ENCODE data around the gene IRS2. TPM values are rescaled to one million over a fixed set of nuclear protein-coding genes. Genes with fewer than 3 reads are reported as not detected.

Gene IRS2
- polyA plus RNA-seq, 1 donor (not counting 4 experiments of a cell fraction or from before 2014, with no cell fraction given) = 2.3 TPM

DNA sequence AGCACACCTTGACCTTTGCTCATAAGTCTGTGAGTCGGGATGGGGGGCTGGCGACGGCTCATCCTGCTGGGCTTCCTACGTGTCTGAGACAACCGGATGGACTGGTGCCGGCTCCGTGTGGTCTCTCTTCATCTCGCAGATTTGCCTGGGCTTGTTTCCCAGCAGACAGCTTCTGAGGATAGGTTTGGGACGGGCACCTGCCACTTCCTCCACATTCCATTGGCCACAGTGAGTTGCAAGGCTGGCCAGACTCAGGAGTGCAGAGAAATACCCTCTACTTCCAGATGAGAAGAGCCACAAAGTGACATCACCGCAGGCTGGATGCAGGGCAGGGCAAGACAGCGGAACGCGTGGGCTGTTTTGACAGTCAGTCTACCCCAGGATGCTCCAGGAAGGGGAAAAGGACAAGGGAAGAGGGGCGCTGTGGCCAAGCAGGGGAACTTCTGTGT is 48.1 kb downstream of the IRS2 start:
- dilution Hi-C loops (cut with MboI; ENCODE audit: extremely low pct_ligation_motif_present, low sequenced_read_pairs) = no loop called here
- Histone ChIP-seq H3K36me3 (ENCODE audit: control insufficient read depth in 2 of 2, extremely low read depth in 1 of 2, insufficient read depth in 2 of 2, low read length in 2 of 2) (no peaks in the 10 kb centered on the region), H3K9ac (ENCODE audit: control insufficient read depth, extremely low read depth, insufficient read depth, low read length) (peak overlapping the region; percentile 60), H3K9me3 (ENCODE audit: control insufficient read depth, low read depth, low read length) (no peaks in the 10 kb centered on the region), H4K20me1 (ENCODE audit: control insufficient read depth, extremely low read depth, insufficient read depth, low read length) (no peaks in the 10 kb centered on the region), H3K4me2 (ENCODE audit: control insufficient read depth, extremely low read depth, insufficient read depth, low read depth, low read length) (peak overlapping the region; percentile 75), H3K9me1 (ENCODE audit: control insufficient read depth, extremely low read depth, insufficient read depth, low read length) (no peaks in the 10 kb centered on the region), H3K79me2 (ENCODE audit: control insufficient read depth, insufficient read depth, low read length) (no peaks in the 10 kb centered on the region), H2AFZ (ENCODE audit: control insufficient read depth, low read length) (peak overlapping the region; percentile 94), H3K27me3 (ENCODE audit: control insufficient read depth, extremely low read depth, insufficient read depth, low read length) (no peaks in the 10 kb centered on the region), H3K27ac (ENCODE audit: control insufficient read depth, insufficient read depth, low read length) (peak overlapping the region; percentile 86), H3K4me3 (ENCODE audit: control insufficient read depth in 2 of 3, extremely low read depth in 1 of 3, insufficient read depth in 2 of 3, low read depth in 1 of 3, low read length in 3 of 3) (peak overlapping the region in 1 of 3 experiments; percentile 34), H3K4me1 (ENCODE audit: control insufficient read depth, extremely low read depth, insufficient read depth, low read length) (peaks cover 21% of the 10 kb centered on the region)
- peak; percentile 98 for FAIRE-seq
- TF ChIP-seq, protein P1, sequence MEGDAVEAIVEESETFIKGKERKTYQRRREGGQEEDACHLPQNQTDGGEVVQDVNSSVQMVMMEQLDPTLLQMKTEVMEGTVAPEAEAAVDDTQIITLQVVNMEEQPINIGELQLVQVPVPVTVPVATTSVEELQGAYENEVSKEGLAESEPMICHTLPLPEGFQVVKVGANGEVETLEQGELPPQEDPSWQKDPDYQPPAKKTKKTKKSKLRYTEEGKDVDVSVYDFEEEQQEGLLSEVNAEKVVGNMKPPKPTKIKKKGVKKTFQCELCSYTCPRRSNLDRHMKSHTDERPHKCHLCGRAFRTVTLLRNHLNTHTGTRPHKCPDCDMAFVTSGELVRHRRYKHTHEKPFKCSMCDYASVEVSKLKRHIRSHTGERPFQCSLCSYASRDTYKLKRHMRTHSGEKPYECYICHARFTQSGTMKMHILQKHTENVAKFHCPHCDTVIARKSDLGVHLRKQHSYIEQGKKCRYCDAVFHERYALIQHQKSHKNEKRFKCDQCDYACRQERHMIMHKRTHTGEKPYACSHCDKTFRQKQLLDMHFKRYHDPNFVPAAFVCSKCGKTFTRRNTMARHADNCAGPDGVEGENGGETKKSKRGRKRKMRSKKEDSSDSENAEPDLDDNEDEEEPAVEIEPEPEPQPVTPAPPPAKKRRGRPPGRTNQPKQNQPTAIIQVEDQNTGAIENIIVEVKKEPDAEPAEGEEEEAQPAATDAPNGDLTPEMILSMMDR (optimal IDR thresholded peaks at IDR 0.05 in 1 of 3, IDR thresholded peaks at IDR 0.05 in 1 of 3, conservative IDR thresholded peaks at IDR 0.05 in 1 of 3; ENCODE audit: extremely low read depth in 1 of 3, insufficient read depth in 2 of 3, low read length in 3 of 3) = peak in 1 of 3 experiments; percentile 2
- no peak for TF ChIP-seq EZH2 (IDR thresholded peaks at IDR 0.05; ENCODE audit: low read length)
- peak; percentile 32 for DNase-seq (ENCODE audit: low read depth, low spot score)

DNA sequence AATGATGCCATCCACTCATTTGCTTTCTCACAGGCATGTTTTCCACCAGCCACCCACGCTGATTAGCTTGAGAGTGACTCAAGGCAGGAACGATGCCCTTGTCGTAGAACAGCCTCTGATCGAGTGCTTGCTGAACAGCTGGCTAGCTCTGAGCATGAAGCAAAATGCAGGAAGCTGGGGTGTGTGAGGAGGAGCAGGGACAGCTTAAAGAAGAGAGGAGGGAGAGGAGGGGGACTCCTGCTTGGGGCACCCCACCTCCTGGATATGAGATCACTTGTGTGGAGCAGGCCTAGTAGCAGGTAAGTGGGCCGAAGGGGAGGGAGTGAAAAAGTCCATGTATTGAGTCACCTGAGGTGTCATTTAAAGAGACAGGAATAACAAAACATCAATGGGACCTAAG is 48.8 kb downstream of the IRS2 start:
- no peaks in the 10 kb centered on the region for H4K20me1 ChIP-seq (ENCODE audit: control insufficient read depth, extremely low read depth, insufficient read depth, low read length)
- dilution Hi-C loops (cut with MboI; ENCODE audit: extremely low pct_ligation_motif_present, low sequenced_read_pairs) = no loop called here
- TF ChIP-seq, protein P1 (optimal IDR thresholded peaks at IDR 0.05 in 1 of 3, IDR thresholded peaks at IDR 0.05 in 1 of 3, conservative IDR thresholded peaks at IDR 0.05 in 1 of 3; ENCODE audit: extremely low read depth in 1 of 3, insufficient read depth in 2 of 3, low read length in 3 of 3) = no peak
- TF ChIP-seq EZH2 (IDR thresholded peaks at IDR 0.05; ENCODE audit: low read length) = no peak
- peak overlapping the region; percentile 60 for H3K9ac ChIP-seq (ENCODE audit: control insufficient read depth, extremely low read depth, insufficient read depth, low read length)
- peak overlapping the region; percentile 86 for H3K27ac ChIP-seq (ENCODE audit: control insufficient read depth, insufficient read depth, low read length)
- H3K9me1 ChIP-seq (ENCODE audit: control insufficient read depth, extremely low read depth, insufficient read depth, low read length) = no peaks in the 10 kb centered on the region
- peaks cover 16% of the 10 kb centered on the region for H3K4me1 ChIP-seq (ENCODE audit: control insufficient read depth, extremely low read depth, insufficient read depth, low read length)
- H3K9me3 ChIP-seq (ENCODE audit: control insufficient read depth, low read depth, low read length) = no peaks in the 10 kb centered on the region
- DNase-seq (ENCODE audit: low read depth, low spot score) (no peak), FAIRE-seq (no peak)
- no peak overlapping the region for H3K4me3 ChIP-seq (ENCODE audit: control insufficient read depth in 2 of 3, extremely low read depth in 1 of 3, insufficient read depth in 2 of 3, low read depth in 1 of 3, low read length in 3 of 3)
- no peaks in the 10 kb centered on the region for H3K36me3 ChIP-seq (ENCODE audit: control insufficient read depth in 2 of 2, extremely low read depth in 1 of 2, insufficient read depth in 2 of 2, low read length in 2 of 2)
- H3K4me2 ChIP-seq (ENCODE audit: control insufficient read depth, extremely low read depth, insufficient read depth, low read depth, low read length) = peak overlapping the region; percentile 75
- no peaks in the 10 kb centered on the region for H3K27me3 ChIP-seq (ENCODE audit: control insufficient read depth, extremely low read depth, insufficient read depth, low read length)
- no peaks in the 10 kb centered on the region for H3K79me2 ChIP-seq (ENCODE audit: control insufficient read depth, insufficient read depth, low read length)
- peak overlapping the region; percentile 94 for H2AFZ ChIP-seq (ENCODE audit: control insufficient read depth, low read length)
